SU-DHL-6 (cell line): ENCODE data around the gene TPO.
"Not testable (repeated sequence)": the region's sequence is repeated elsewhere in the genome, so short reads cannot be mapped to it uniquely, and the experiment has no call there.

Experiments
- H2AFZ ChIP-seq: fragments of 200-600 bp; sonication (generic); 2 replicates; pipeline ENCODE4 v1.6.1; 2014; ENCODE audit warnings: low read depth, mild to moderate bottlenecking, moderate library complexity, mixed read lengths, antibody characterized with exemption, low read length; ENCODE audit not compliant: severe bottlenecking
- H3F3A ChIP-seq: fragments of 200-600 bp; shearing (Covaris generic); 2 replicates; pipeline ENCODE4 v1.6.0; 2016; ENCODE audit warnings: antibody characterized with exemption, mild to moderate bottlenecking; ENCODE audit not compliant: insufficient read depth
- H3K27ac ChIP-seq: fragments of 200-600 bp; sonication (generic); 2 replicates; pipeline ENCODE4 v1.5.1; 2016; ENCODE audit warnings: low read depth, mild to moderate bottlenecking, low read length, moderate library complexity, mixed read lengths
- H3K27me3 ChIP-seq: fragments of 200-600 bp; sonication (generic), shearing (Covaris generic); 2 replicates; pipeline ENCODE4 v1.6.0; 2014; ENCODE audit warnings: mild to moderate bottlenecking, low read length
- H3K36me3 ChIP-seq: fragments of 200-600 bp; sonication (generic); 2 replicates; pipeline ENCODE4 v1.6.1; 2014; ENCODE audit warnings: mild to moderate bottlenecking, low read length, mixed read lengths
- H3K4me2 ChIP-seq: fragments of 300-600, 200-600 bp; shearing (Covaris generic), sonication (generic); 2 replicates; pipeline ENCODE4 v1.6.0; 2014; ENCODE audit warnings: low read length, low read depth, mild to moderate bottlenecking; ENCODE audit not compliant: poor library complexity, severe bottlenecking
- H3K4me3 ChIP-seq: fragments of 200-600 bp; sonication (generic); 2 replicates; pipeline ENCODE4 v1.5.1; 2014; ENCODE audit warnings: antibody characterized with exemption, low read length, mild to moderate bottlenecking, mixed read lengths; ENCODE audit not compliant: insufficient read depth, poor library complexity, severe bottlenecking
- H3K79me2 ChIP-seq: fragments of 200-600 bp; sonication (generic); 2 replicates; pipeline ENCODE4 v1.6.1; 2014; ENCODE audit warnings: mild to moderate bottlenecking, low read length, moderate library complexity; ENCODE audit not compliant: insufficient read depth
- H3K9ac ChIP-seq: fragments of 200-600 bp; sonication (generic); 2 replicates; pipeline ENCODE4 v1.7.0; 2014; ENCODE audit warnings: mild to moderate bottlenecking, low read length
- H3K9me2 ChIP-seq: fragments of 200-600 bp; sonication (generic); replicated peaks from 2 replicates; pipeline ENCODE4 v1.6.1; 2014; ENCODE audit warnings: low read length; ENCODE audit not compliant: insufficient read depth
- H3K9me3 ChIP-seq: fragments of 200-600 bp; sonication (generic); 2 replicates; pipeline ENCODE4 v1.6.1; 2014; ENCODE audit warnings: low read length, mixed read lengths; ENCODE audit not compliant: insufficient read depth
- H4K20me1 ChIP-seq: fragments of 200-600 bp; sonication (generic); 2 replicates; pipeline ENCODE4 v1.6.1; 2014; ENCODE audit warnings: low read depth, mild to moderate bottlenecking, antibody characterized with exemption, low read length, moderate library complexity, mixed read lengths
- EZH2phosphoT487 ChIP-seq: fragments of 200-600 bp; sonication (generic), shearing (Covaris generic); conservative IDR thresholded peaks from 2 replicates; pipeline ENCODE4 v1.6.1; 2018; ENCODE audit warnings: mild to moderate bottlenecking, antibody characterized with exemption, low read length, moderate library complexity, mixed read lengths
- TF ChIP-seq, protein P1 (sequence below): fragments of 200-600 bp; sonication (generic); IDR thresholded peaks from one replicate; pipeline ENCODE4 v1.5.1; 2017; ENCODE audit warnings: antibody characterized with exemption, mild to moderate bottlenecking, low read length, moderate library complexity; ENCODE audit not compliant: insufficient read depth, poor library complexity, severe bottlenecking

TPO gene

DNA sequence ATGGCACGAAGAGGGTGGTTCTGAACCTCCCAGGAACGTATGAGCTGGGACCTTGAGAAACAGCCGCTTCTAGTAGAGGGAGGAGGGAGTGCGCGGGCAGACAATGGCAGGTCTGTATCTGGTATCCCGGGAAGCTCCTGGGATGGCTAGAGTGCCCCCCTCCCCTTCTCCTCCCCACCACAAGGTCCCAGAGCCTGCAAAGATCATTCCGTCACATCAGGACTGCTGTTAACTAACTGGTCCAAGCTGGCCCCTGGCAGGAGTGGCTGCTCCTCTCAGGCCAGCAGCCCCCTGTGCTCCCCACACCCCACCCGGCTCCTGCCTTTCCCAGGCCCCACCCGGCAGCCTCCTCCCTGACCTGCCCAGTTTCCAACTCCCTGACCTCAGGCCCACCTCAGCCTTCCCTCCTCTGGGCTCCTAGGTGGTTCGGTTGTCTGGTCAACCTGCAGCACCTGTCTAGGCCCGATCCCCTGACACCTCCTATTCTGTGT is 75.0 kb downstream of the TPO start:
- H3K27ac ChIP-seq: no peak overlapping the region
- TF ChIP-seq EZH2phosphoT487: no peak
- TF ChIP-seq, protein P1, sequence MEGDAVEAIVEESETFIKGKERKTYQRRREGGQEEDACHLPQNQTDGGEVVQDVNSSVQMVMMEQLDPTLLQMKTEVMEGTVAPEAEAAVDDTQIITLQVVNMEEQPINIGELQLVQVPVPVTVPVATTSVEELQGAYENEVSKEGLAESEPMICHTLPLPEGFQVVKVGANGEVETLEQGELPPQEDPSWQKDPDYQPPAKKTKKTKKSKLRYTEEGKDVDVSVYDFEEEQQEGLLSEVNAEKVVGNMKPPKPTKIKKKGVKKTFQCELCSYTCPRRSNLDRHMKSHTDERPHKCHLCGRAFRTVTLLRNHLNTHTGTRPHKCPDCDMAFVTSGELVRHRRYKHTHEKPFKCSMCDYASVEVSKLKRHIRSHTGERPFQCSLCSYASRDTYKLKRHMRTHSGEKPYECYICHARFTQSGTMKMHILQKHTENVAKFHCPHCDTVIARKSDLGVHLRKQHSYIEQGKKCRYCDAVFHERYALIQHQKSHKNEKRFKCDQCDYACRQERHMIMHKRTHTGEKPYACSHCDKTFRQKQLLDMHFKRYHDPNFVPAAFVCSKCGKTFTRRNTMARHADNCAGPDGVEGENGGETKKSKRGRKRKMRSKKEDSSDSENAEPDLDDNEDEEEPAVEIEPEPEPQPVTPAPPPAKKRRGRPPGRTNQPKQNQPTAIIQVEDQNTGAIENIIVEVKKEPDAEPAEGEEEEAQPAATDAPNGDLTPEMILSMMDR: no peak
- no peaks in the 10 kb centered on the region for H3K9me3 ChIP-seq

GRCh38 chr2:1488851-1489250 is 75.6 kb downstream of the TPO start:
- H3K27me3 ChIP-seq: no peaks in the 10 kb centered on the region
- no peak overlapping the region for H3K4me3 ChIP-seq
- no peak overlapping the region for H3K9ac ChIP-seq
- H3K9me3 ChIP-seq: no peaks in the 10 kb centered on the region
- H4K20me1 ChIP-seq: no peaks in the 10 kb centered on the region
- H2AFZ ChIP-seq: no peak overlapping the region
- no peaks in the 10 kb centered on the region for H3F3A ChIP-seq
- no peak overlapping the region for H3K4me2 ChIP-seq
- TF ChIP-seq, protein P1: no peak
- no peak for TF ChIP-seq EZH2phosphoT487
- H3K9me2 ChIP-seq: no peaks in the 10 kb centered on the region
- no peak overlapping the region for H3K27ac ChIP-seq
- H3K79me2 ChIP-seq: no peaks in the 10 kb centered on the region
- H3K36me3 ChIP-seq: no peaks in the 10 kb centered on the region

More for the DNA sequence above, 75.0 kb downstream of the TPO start:
- Histone ChIP-seq H3K4me3 (no peak overlapping the region), H3F3A (no peaks in the 10 kb centered on the region), H3K4me2 (no peak overlapping the region), H2AFZ (no peak overlapping the region), H4K20me1 (no peaks in the 10 kb centered on the region), H3K9me2 (no peaks in the 10 kb centered on the region), H3K36me3 (no peaks in the 10 kb centered on the region), H3K9ac (no peak overlapping the region), H3K79me2 (no peaks in the 10 kb centered on the region), H3K27me3 (no peaks in the 10 kb centered on the region)

DNA sequence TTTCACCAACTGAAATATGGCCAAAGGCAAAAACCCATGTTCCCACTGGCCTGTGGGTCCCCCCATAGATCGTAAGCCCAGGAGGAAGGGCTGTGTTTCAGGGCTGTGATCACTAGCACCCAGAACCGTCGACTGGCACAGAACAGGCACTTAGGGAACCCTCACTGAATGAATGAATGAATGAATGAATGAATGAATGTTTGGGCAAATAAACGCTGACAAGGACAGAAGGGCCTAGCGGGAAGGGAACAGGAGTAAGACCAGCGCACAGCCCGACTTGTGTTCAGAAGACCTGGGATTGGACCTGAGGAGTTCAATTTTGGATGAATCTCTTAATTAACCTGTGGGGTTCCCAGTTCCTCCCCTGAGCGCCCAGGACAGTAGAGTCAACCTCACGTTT is 76.2 kb downstream of the TPO start:
- Histone ChIP-seq H3F3A (no peaks in the 10 kb centered on the region), H3K36me3 (no peaks in the 10 kb centered on the region), H3K79me2 (no peaks in the 10 kb centered on the region), H3K27me3 (no peaks in the 10 kb centered on the region), H4K20me1 (no peaks in the 10 kb centered on the region), H3K9me2 (no peaks in the 10 kb centered on the region), H2AFZ (no peak overlapping the region), H3K27ac (no peak overlapping the region), H3K9ac (no peak overlapping the region), H3K4me2 (no peak overlapping the region), H3K9me3 (no peaks in the 10 kb centered on the region), H3K4me3 (no peak overlapping the region)
- TF ChIP-seq, protein P1: no peak
- no peak for TF ChIP-seq EZH2phosphoT487

DNA sequence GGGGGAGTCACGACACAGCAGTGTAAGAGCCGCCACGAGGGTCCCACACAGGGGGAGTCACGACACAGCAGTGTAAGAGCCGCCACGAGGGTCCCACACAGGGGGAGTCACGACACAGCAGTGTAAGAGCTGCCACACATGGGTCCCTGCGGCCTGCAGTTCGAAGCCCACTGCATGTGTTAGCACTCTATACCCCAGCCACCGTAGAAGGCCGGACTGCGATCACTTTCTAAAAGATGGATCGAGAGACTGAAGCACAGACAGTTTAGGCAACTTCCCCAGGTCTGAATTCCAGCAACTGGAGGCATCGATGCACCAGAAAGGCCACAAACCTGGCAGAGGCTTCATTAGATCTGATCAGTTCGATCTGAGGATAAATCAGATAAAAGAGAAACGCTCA is 77.1 kb downstream of the TPO start:
- H3K9me3 ChIP-seq, H3K79me2 ChIP-seq, H3K4me3 ChIP-seq, H4K20me1 ChIP-seq, H3K27ac ChIP-seq, H3K36me3 ChIP-seq, H3K9ac ChIP-seq, H3K9me2 ChIP-seq, H2AFZ ChIP-seq, H3K4me2 ChIP-seq, H3F3A ChIP-seq, H3K27me3 ChIP-seq: not testable (repeated sequence)
